NCI-H345 (cell line): Measurements from ENCODE around the gene PAX1.

Experiments used
- DNase-seq: peaks from one replicate; lab custom pipeline; 2025; lab: John Stamatoyannopoulos, UW

The PAX1 gene

DNA sequence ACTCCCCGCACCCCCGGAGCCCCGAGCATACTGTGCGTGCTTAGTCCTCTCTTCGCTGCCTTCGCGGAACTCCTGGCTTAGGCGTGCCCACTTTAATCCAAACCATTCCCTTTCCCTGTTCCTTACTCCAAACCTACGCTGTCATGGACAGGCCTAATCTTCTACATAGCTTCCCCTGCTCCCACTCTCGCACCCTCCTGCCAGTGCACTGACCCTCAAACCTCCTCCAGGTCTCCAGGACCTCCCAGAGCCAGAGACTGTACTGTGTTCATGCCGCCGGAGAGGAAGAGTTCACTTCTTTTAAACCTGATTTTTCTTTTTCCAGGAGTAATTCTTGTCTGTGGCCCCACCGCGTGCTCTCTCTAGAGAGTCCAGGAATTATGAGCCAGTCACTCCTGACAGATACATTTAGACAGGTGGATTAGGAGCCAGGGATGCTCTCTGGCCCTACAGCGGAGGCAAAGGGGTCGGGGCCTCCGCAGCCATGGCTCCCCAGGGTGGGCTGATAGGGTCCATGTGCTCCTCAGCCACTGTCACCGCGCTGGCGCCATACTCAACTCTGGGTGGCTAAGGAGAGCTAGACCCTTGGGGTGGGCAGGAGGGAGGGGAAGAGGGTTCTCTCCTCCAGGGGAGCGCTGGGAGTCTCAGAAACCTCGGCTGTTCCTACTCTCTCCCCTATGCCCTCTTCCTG, 1.6 kb upstream of the PAX1 start:
- no peak for DNase-seq

DNA sequence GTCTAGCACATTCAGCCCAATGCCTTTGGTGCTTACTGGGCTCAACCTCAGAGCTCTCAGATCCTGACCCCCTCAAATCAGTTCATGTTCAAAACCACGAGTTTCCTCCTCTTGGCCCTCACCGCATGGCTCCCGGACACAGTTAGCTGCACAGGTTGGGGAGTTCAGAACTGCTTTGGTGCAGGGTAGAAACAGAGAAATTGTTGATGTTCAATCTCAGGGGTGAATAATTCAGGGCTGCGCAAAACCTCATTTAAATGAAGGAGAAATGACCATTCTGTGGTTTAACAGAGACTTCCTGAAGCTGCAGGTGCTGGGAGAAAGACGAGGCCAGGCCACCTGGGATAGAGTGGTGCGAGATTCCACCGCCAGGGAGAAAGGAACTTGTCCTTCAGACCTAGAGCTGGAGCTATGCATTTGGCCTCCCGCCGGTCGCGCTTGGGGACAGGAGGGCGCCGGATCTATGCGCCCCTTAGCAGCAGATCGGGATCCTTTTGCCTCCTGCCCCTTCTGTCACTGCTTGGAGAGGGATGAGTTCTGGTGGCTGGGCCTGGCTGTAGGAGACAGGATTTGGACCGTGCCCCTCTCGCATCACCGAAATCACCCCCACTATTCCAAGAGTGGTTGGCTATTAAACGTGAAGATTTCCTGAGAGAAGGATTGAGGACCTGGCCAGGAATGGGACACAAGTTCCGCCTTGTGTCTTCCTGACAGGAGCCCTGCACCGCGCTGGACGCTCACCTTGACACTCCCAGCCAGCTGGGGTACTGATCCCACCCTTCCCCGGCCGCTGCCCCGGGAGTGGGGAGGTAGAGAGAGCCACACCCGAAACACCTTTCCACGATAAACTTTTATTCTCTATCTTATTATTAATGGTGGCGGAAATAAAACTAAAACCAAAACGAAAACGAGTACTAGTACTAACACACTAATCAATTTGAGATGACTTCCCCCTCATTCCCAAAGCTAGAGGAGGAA, 767 bp upstream of the PAX1 start:
- no peak for DNase-seq

DNA sequence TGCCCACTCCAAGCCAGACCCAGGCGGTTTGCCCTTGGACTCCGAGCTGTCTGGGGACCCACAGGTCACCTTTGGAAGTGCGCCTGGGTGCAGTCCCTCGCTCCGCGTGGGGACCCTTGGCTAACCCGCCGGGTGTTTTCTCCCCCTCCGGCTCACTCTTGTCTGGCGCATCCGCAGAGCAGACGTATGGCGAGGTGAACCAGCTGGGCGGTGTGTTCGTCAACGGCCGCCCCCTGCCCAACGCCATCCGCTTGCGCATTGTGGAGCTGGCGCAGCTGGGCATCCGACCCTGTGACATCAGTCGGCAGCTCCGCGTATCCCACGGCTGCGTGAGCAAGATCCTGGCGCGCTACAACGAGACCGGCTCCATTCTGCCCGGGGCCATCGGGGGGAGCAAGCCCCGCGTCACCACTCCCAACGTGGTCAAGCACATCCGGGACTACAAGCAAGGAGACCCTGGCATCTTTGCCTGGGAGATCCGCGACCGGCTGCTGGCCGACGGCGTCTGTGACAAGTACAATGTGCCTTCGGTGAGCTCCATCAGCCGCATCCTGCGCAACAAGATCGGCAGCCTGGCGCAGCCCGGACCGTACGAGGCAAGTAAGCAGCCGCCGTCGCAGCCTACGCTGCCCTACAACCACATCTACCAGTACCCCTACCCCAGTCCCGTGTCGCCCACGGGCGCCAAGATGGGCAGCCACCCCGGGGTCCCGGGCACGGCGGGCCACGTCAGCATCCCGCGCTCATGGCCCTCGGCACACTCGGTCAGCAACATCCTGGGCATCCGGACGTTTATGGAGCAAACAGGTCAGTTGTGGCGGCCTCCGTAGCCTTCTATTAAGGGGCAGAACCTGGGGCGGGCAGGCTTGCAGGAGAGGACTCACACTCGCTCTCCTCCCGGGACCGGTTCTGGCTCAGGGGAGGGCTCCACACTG, 1.1 kb downstream of the PAX1 start:
- DNase-seq = no peak

DNA sequence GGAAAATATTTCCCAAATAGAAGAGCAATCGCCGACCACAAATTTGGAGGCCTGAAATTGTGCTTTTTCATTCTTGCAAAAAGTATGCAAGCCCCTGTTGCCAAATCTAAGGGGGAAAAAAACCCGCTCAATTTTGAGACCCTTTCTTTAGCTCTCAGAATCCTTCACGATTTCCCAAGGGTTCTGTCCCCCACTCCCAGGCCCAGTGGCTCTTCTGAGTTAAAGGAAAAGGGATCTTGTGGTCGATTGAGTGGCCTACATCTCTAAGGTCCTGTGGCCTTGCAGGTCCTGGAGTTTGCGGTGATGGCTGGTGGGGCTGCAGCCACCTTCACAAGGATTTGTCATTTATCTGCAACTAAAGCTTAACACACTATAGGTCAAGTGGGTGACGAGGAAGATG, 1.8 kb downstream of the PAX1 start:
- DNase-seq = no peak

DNA sequence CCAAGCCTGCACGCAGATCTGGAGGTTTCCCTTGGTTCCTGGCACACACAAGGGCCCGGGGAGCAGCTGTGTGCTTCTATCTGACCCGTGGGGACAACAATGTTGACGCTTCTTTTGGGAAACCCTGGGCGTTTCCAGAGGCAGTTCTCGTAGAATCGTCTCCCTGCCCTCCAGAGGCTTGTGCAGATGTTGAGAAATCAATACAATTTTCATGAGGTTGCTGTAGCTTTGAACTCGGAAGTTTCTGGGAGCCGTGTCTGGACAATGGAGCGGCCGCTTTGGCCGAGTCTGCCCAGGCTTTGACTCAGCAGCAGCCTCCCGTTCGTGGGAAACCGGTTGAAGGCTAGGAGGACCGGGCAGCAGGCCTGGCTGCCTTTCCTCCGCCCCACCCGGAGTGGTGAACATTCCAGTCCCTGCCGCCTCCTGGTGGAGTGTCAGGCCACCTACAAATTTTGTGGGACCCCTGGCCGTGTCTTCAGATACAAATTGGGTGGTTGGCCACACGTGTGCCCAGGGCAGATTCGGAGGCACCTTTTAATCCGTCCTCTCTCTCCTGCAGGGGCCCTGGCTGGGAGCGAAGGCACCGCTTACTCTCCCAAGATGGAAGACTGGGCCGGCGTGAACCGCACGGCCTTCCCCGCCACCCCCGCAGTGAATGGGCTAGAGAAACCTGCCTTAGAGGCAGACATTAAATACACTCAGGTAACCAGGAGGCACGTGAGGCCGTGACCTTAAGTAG, 2.7 kb downstream of the PAX1 start:
- DNase-seq = no peak

DNA sequence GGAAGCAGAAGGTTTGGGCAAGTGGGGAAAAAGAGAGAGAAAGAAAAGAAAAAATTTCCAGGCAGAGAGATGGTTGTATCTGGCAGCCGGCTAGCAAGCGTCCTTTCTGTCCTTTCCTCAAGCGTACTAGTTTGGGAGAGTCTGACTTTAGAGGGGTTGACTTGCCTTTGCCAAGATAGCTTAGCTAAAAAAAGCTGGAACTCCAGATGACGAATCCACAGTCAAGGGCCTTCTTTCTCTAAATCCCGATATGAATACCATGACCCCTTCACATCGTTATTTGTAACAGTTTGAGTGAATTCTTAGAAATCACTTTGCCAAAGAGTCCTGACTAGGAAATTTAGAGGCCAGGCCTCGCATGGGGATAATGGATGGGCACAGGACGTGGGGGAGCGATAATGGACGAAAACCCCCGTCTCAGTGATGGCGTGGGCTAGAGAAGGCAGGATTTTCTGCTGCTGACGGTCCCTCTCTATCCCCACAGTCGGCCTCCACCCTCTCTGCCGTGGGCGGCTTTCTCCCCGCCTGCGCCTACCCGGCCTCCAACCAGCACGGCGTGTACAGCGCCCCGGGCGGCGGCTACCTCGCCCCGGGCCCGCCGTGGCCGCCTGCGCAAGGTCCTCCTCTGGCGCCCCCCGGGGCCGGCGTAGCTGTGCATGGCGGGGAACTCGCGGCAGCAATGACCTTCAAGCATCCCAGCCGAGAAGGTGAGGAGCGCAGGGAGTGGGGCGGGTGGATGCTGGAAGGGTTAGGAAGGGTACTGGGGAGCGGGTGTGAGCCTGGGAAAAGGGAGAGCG, 3.5 kb downstream of the PAX1 start:
- no peak for DNase-seq

DNA sequence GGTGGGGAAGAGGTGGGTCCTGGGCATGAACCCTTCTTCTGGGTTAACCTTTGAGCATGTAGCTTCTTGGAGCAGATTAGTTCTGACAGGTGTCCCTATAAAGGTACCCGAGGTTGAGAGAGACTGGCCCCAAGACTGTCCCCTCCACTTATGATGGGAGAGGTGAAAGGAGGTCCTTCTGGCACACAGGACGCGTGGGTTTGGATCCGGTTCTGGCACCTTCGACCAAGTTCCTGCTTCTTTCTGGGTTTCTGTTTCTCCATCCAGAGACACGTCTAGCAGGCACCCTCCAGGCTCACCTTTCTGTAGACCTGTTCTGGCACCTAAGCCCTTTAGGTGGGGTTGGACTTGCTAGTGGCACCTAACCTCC, 4.1 kb downstream of the PAX1 start:
- DNase-seq = no peak

DNA sequence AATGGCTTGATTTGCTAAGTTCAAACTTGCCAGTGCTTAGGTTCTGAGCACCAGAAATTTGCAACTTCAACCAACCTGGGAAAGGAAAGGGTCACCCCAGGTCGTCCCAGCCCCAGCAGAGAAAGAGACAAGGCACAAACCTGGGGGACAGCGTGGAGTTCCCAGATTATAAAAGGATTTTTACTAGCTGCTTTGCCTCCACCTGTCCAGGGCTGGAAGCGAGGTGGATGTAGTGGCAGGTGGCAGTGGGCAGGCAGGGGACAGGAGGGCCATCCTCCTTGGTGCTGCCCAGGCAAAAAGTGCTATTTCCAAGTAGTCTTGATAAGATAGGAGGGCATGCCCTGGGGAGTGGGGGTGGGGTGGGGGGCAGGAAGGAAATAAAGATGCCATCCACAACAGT, 4.9 kb downstream of the PAX1 start:
- DNase-seq = no peak

DNA sequence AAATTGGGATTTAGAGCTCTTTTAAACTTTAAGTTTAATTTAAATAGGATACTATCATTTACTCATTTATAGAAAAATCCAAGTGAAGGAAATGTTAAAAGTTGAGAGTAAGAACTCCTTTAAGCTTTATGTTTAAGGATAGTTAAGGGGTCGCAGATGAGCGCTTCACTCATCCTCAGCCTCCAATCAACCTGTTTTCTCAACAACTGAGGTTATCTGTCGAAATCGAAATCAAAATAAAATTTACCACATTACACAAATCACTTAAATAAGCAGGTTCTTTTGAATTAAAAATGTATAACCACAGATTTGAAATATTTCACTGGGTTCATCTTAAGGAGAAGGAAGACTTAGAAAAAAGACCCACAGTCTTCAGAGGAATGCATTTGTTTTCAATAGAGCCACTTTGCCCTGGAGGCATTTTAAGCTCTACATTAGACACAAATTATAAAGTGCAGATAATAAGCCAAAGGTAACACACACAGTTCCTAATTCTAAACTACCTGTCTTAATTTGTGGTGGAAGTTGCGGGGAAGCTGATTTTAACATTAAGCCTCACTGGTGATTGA, 5.5 kb downstream of the PAX1 start:
- DNase-seq = no peak

DNA sequence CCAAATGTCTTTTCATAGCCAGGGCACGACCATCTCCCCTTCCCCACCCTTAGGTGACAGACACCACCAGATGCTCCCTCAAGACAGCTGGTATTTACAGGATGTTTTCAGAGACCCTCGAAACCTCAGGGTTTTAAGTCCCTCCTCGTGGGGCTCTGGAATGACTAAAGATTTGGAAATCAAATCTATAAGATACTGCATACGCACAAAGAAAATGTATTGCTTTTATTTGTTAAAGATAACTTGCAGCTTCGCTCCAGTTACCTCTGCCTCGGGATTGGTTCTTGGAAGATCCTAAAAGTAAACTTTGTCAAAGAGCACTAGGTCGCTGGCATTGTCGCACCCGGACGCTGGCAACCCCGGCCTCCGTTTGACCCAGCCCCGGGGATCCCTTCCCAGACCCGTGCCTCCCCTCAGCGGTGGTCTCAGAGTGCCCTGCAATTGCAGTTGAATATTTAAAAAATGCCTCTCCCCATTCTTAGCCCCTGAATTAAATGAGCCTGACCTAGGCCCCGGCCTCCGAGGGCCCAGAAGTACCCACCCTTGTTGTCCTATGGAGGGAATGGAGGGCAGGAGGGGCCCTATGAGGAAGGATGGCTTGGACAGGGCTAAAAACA, 7.1 kb downstream of the PAX1 start:
- DNase-seq = no peak

DNA sequence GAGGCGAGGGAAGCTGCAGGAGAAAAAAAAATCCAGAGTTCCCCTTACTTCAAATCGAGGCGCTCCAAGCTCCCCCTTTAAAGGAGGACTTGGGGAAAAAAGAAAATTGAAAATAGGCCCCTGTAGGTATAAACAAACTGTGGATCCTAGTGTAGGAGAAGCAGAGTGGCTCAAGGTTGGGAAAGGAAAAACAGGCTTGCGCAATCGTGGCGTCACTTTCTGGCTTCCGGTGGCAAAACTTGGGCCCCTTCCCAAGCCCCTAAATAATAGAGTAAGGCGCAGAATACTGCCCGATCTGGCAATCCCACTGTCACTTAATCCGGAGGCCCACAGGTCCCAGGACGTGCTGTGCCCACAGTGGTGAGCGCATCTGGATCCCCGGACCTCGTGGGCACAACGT, 8.0 kb downstream of the PAX1 start:
- no peak for DNase-seq

DNA sequence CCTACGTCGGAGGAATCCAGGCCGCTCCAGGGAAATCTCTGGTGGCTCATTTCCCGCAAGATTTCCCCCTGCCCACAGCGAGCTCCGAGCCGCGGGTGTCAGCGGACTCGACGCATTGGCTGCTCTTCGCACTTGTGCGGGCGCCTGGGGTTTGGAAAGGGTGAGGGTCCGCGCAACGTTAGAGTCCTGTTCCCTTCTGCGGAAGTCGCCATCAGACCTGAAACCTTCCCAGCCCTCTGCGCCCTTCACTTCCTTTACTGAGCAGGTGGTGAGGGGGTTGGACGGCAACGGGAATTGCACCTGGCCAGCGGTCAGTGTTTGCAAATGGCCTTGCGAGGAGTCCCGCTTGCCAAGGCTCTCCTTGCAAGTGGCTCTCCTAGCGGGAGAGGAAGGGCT, 8.4 kb downstream of the PAX1 start:
- no peak for DNase-seq

DNA sequence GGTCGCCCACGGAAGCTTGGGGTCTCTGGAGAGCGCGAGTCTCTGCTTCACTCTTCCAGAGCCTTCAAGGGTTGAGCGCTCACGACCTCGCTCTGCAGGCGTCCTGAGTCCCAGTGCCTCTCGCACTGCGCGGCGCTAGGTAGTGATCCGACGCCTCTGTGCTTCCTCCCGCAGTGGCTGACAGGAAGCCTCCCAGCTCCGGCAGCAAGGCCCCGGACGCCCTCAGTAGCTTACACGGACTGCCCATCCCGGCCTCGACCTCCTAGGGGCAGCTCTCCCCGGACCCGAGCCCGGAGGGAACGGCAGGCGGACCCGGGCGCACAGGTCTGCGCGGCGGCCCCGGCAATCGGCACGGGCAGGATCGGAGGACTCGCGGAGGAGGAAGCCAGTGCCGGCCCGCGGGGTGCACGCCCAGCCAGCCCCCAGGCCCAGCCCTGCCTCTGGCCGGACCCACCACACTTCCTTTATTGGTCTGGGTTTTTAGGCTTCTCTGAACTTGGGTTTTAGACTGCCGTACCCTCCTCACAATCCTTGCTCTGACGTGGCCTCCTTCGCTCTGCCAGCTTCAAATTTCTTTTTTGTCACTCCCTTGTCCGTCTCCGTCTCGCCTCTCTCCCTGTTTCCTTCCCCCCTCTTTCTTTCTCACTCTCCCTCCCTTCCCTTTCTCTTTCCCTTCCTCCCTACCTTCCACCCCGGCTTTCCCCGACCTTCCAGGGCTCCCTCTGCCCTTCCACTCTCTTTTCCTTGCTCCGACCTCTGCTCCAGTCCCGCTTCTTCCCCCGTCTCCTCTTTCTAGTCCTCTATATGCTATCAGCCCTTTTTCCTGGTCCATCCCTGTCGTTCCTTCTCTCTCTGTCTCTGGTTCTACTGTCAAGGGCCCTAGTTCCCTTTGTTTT, 9.1 kb downstream of the PAX1 start:
- no peak for DNase-seq

DNA sequence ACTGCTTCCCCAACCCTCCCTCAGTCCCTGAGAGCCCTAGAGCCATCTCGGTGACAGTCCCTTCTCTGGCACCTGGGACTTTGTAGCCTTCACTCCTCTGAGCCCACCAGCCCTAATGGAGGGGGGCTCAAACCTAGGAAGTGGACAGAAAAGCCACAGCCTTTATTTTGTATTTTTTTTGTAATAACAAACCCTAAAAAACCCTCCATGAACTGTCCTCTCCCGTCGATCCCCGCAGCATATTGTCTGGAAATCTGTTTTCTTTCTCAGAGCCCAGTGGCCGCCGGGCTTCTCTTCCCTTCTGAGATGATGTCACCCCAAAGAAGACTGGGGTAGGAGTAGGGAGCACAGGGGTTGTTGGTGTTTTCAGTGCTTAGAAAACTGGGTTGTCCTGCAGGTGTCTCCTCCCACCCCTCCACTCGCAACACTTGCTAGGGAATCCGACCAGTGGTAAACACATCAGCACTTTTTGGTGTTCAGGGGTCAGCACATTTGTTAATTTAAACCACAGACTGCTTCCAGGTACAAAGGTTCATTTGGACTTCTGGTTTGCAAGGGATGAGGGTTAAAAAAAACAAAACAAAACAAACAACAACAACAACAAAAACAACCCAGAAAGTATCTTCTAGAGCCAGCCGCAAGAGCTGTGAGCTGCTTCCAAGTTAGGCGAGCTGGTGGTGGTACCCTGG, 9.9 kb downstream of the PAX1 start:
- no peak for DNase-seq

DNA sequence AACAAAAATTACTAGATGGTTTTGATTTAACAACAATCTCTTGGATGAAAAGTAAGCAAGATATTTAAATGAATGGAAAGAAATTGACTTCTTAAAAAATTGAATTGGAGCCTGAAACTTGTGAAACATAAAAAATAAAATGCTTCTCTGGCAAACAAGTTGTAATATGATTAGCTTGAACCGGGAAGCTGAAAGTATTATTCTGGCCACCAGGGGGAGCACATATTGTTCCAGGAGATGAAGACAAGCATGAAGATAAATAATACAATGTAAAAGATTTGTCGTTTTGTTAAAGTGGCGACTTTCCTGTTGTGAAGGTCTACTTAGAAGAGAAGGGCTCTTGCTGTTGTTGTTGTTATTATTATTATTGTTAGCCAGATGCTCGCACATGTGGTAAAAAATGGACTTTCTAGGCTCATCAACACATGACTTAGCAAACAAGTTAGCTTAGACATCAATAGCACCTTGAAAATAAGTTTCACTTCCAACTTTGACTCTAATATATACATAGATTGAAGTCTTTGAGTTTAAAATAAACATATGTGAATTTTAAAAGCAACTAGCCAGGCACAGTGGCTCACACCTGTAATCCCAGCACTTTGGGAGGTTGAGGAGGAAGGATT, 14.2 kb downstream of the PAX1 start:
- DNase-seq = peak; percentile 65

DNA sequence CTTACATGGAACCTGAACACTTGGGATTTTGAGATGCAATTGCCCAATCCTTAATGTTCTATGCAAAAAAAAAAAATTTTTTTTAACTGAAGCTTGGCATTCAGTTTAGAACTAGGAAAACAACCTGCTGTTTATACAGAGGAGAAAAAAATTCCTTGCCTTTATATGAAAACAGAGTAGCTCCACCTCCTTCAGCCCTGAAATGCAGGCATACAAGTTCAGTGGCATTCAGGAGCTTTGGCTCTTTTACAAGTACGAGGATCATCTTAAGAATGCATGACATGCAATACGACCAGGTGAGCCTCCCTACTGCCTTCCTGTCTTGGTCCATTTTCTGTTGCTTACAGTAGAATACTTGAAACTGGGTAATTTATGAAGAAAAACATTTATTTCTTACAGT, 20.4 kb downstream of the PAX1 start:
- no peak for DNase-seq

DNA sequence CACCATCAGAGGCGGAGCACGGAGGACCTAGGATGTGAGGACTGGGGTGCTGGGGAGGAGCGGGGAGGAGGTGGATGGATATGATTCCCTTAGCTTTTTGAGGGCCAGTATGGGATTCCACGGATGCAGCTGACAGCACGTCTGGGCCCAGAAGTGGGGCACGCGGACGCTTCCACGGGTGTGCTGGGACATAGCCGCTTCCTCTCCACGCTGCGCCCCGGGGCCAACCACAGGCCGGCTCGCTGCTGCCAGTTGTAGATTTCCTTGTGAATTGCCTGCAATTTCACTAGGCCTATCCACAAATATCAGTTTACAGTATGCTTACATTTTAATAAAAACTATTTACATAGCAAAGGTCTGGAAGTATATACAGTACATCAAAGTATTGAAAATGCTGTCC, 23.9 kb downstream of the PAX1 start:
- no peak for DNase-seq

DNA sequence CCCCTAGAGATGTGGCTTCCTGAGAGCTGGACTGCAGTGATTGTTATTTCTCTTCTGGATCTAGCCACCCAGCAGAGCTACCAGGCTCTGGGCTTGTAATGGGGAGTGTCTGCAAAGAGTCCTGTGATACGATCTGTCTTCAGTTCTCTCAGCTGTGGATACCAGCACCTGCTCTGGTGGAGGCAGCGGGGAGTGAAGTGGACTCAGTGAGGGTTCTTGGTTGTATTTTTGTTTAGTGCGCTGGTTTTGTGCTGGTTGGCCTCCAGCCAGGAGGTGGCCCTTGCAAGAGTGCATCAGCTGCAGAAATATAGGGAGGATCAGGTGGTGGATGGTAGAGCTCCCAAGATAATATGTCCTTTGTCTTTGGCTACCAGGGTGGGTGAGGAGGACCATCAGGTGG, 33.7 kb downstream of the PAX1 start:
- DNase-seq = peak; percentile 46
